ENCODE data around the gene GPT2. TPM values are rescaled to one million over a fixed set of nuclear protein-coding genes. Genes with fewer than 3 reads are reported as not detected.

The GPT2 gene
- total and polyA plus RNA-seq, 7 donors: 3.3 to 28.7 (median 14.8) TPM

GRCh38 chr16:46842192-46842895 lies 41.8 kb upstream of the GPT2 start:
- intact Hi-C loops (cut with DNase I): no loop called here
- WGBS, 2 donors: 97 to 98% methylated on average over 18 of the region's 18 CpGs
- Histone ChIP-seq H3K27ac (no peak overlapping the region), H3K9me3 (no peaks in the 10 kb centered on the region), H3K4me3 (no peak overlapping the region), H3K4me1 (peaks cover 0 to 6% (median 3%) of the 10 kb centered on the region in 4 donors), H3K36me3 (no peaks in the 10 kb centered on the region), H3K27me3 (peaks cover 0 to 21% (median 13%) of the 10 kb centered on the region in 3 donors)
- no peak for DNase-seq
- TF ChIP-seq CTCF (IDR thresholded peaks at IDR 0.05): no peak
- TF ChIP-seq EP300 (IDR thresholded peaks at IDR 0.05): no peak
- TF ChIP-seq POLR2A (IDR thresholded peaks at IDR 0.05): no peak
- no peak for TF ChIP-seq POLR2AphosphoS5 (IDR thresholded peaks at IDR 0.05)

GRCh38 chr16:46843898-46844642 lies 40.1 kb upstream of the GPT2 start:
- intact Hi-C loops (cut with DNase I): no loop called here
- 46 to 68% methylated on average over 74 of the region's 74 CpGs for WGBS, 2 donors
- no peak for DNase-seq
- Histone ChIP-seq H3K36me3 (no peaks in the 10 kb centered on the region), H3K27ac (no peak overlapping the region), H3K27me3 (peaks cover 0 to 21% (median 13%) of the 10 kb centered on the region in 3 donors), H3K4me1 (peaks cover 0 to 6% (median 3%) of the 10 kb centered on the region in 4 donors), H3K9me3 (no peaks in the 10 kb centered on the region), H3K4me3 (peak overlapping the region in 1 of 4 donors; percentile 8)
- no peak for TF ChIP-seq POLR2AphosphoS5 (IDR thresholded peaks at IDR 0.05)
- no peak for TF ChIP-seq CTCF (IDR thresholded peaks at IDR 0.05)
- no peak for TF ChIP-seq POLR2A (IDR thresholded peaks at IDR 0.05)
- no peak for TF ChIP-seq EP300 (IDR thresholded peaks at IDR 0.05)

- Histone ChIP-seq H3K4me3 (no peak overlapping the region), H3K4me1 (peaks cover 0 to 6% (median 3%) of the 10 kb centered on the region in 4 donors), H3K27me3 (peaks cover 0 to 21% (median 13%) of the 10 kb centered on the region in 3 donors), H3K27ac (no peak overlapping the region), H3K36me3 (no peaks in the 10 kb centered on the region), H3K9me3 (no peaks in the 10 kb centered on the region)
- no peak for DNase-seq
- no peak for TF ChIP-seq POLR2AphosphoS5 (IDR thresholded peaks at IDR 0.05)
- no peak for TF ChIP-seq POLR2A (IDR thresholded peaks at IDR 0.05)
- no peak for TF ChIP-seq CTCF (IDR thresholded peaks at IDR 0.05)
- no peak for TF ChIP-seq EP300 (IDR thresholded peaks at IDR 0.05)
- WGBS, 2 donors: 70 to 74% methylated on average over 10 of the region's 10 CpGs
- intact Hi-C loops (cut with DNase I): no loop called here
Observed at GRCh38 chr16:46844771-46845170, 39.4 kb upstream of the GPT2 start.

GRCh38 chr16:46845952-46846351 lies 38.2 kb upstream of the GPT2 start:
- peaks cover 0 to 21% (median 13%) of the 10 kb centered on the region in 3 donors for H3K27me3 ChIP-seq
- intact Hi-C loops (cut with DNase I): no loop called here
- H3K27ac ChIP-seq: no peak overlapping the region
- 94 to 95% methylated on average over 5 of the region's 5 CpGs for WGBS, 2 donors
- no peak for TF ChIP-seq POLR2A (IDR thresholded peaks at IDR 0.05)
- TF ChIP-seq CTCF (IDR thresholded peaks at IDR 0.05): no peak
- TF ChIP-seq EP300 (IDR thresholded peaks at IDR 0.05): no peak
- no peak for TF ChIP-seq POLR2AphosphoS5 (IDR thresholded peaks at IDR 0.05)
- H3K4me3 ChIP-seq: no peak overlapping the region
- no peak for DNase-seq
- H3K36me3 ChIP-seq: no peaks in the 10 kb centered on the region
- H3K9me3 ChIP-seq: no peaks in the 10 kb centered on the region
- peaks cover 0 to 6% (median 3%) of the 10 kb centered on the region in 4 donors for H3K4me1 ChIP-seq
